GM12878 (cell line): Measurements from ENCODE around the gene DGKA. TPM values are rescaled to one million over a fixed set of nuclear protein-coding genes. Genes with fewer than 3 reads are reported as not detected.
"Not testable (repeated sequence)": the region's sequence is repeated elsewhere in the genome, so short reads cannot be mapped to it uniquely, and the experiment has no call there.

Source experiments
- ATAC-seq: fragments of 200-7000 bp; cut with Tn5 transposase; 3 replicates; pipeline ENCODE4 v1.9.1; 2020; ENCODE audit warnings: mild to moderate bottlenecking, moderate library complexity
- BruUV-seq: library from RNA; stranded (reverse); fragments of 400-500 nt; replicated peaks from 2 replicates; lab custom pipeline; 2021; lab: Mats Ljungman, UMichigan
- CTCF ChIA-PET: fragments of 300-600 bp; sonication (Branson Sonifier 250); formaldehyde crosslinking; extraction: SDS; loops from one replicate; lab custom pipeline; 2021; ENCODE audit warnings: inconsistent platforms; lab: Yijun Ruan, JAX
- POLR2A ChIA-PET: fragments of 350-600 bp; formaldehyde crosslinking; extraction: SDS; loops from one replicate; lab custom pipeline; 2021; ENCODE audit warnings: inconsistent platforms; lab: Charles Lee
- RAD21 ChIA-PET: fragments of 300-600 bp; sonication (Branson Sonifier 250); formaldehyde crosslinking; loops from one replicate; lab custom pipeline; 2023; ENCODE audit warnings: antibody characterized with exemption; ENCODE audit not compliant: unreplicated experiment; lab: Charles Lee
- SMC1A ChIA-PET: fragments of 300-600 bp; sonication (Branson Sonifier 250); formaldehyde crosslinking; loops from one replicate; lab custom pipeline; 2023; ENCODE audit not compliant: unreplicated experiment, uncharacterized antibody; lab: Charles Lee
- DNase-seq: peaks from one replicate; pipeline ENCODE4 v3.0.0-alpha.2; 2011; ENCODE audit warnings: low read depth, low spot score
- FAIRE-seq: peaks from 3 replicates; lab custom pipeline; 2011; peaks lifted over from hg19 to GRCh38; lab: Jason Lieb, UNC
- H2AFZ ChIP-seq: 2 replicates; pipeline ENCODE4 v1.6.0; 2011; ENCODE audit warnings: low read depth, low read length, control low read depth; ENCODE audit not compliant: control insufficient read depth
- H3K27ac ChIP-seq: 2 replicates; pipeline ENCODE4 v1.5.1; 2011; ENCODE audit warnings: control low read depth; ENCODE audit not compliant: control insufficient read depth, insufficient read depth
- H3K27me3 ChIP-seq, 2 experiments: replicated peaks in 1 of 2; 2 replicates each; pipeline versions ENCODE4 v1.6.0 to v1.6.1; 2011; ENCODE audit warnings: low read length in 1 of 2; ENCODE audit not compliant: control insufficient read depth in 2 of 2, insufficient read depth in 2 of 2
- H3K36me3 ChIP-seq, 2 experiments: 2 replicates each; pipeline ENCODE4 v1.5.1; 2011; ENCODE audit warnings: low read length in 1 of 2; ENCODE audit not compliant: control insufficient read depth in 2 of 2, insufficient read depth in 2 of 2
- H3K4me1 ChIP-seq: 2 replicates; pipeline ENCODE4 v1.6.1; 2011; ENCODE audit warnings: mild to moderate bottlenecking, low read length, moderate library complexity, mixed read lengths; ENCODE audit not compliant: control insufficient read depth, insufficient read depth
- H3K4me2 ChIP-seq: 2 replicates; pipeline ENCODE4 v1.6.0; 2011; ENCODE audit warnings: control low read depth; ENCODE audit not compliant: control insufficient read depth, insufficient read depth
- H3K4me3 ChIP-seq: fragments of 200-600 bp; sonication (generic); 2 replicates; pipeline ENCODE4 v1.5.1; 2016
- H3K79me2 ChIP-seq: 2 replicates; pipeline ENCODE4 v1.6.0; 2011; ENCODE audit warnings: low read length; ENCODE audit not compliant: control insufficient read depth, insufficient read depth
- H3K9ac ChIP-seq: 2 replicates; pipeline ENCODE4 v1.8.0; 2011; ENCODE audit warnings: low read length, control low read depth, mixed read lengths; ENCODE audit not compliant: control insufficient read depth, insufficient read depth
- H3K9me3 ChIP-seq: replicated peaks from 3 replicates; pipeline ENCODE4 v1.5.1; 2011; ENCODE audit warnings: mild to moderate bottlenecking, low read length; ENCODE audit not compliant: control insufficient read depth, insufficient read depth
- H4K20me1 ChIP-seq: 2 replicates; pipeline ENCODE4 v1.6.0; 2011; ENCODE audit not compliant: control insufficient read depth, insufficient read depth
- ATF2 ChIP-seq: IDR thresholded peaks from 2 replicates; pipeline ENCODE4 v1.6.1; 2012; ENCODE audit warnings: low read length, inconsistent platforms
- CREM ChIP-seq: IDR thresholded peaks from 2 replicates; pipeline ENCODE4 v1.6.1; 2014; ENCODE audit warnings: antibody characterized with exemption, low read depth
- EED ChIP-seq: sonication (generic); IDR thresholded peaks from 2 replicates; pipeline ENCODE4 v1.6.1; 2016; ENCODE audit warnings: antibody characterized with exemption, low read depth
- NRF1 ChIP-seq: conservative IDR thresholded peaks from 2 replicates; pipeline ENCODE4 v1.6.1; 2011; ENCODE audit warnings: mild to moderate bottlenecking, low read depth, low read length, improper control_type of control experiment
- POLR2A ChIP-seq: IDR thresholded peaks from 2 replicates; pipeline ENCODE4 v1.6.1; 2011; ENCODE audit warnings: low read depth, mild to moderate bottlenecking, low read length
- SIN3A ChIP-seq: IDR thresholded peaks from 2 replicates; pipeline ENCODE4 v1.6.1; 2012; ENCODE audit warnings: low read depth, low read length, improper control_type of control experiment
- WGBS: methylation state at CpG from one replicate; pipeline ENCODE4 v1.1.6; 2016; ENCODE audit warnings: low lambda C conversion rate; ENCODE audit not compliant: insufficient replicate concordance, insufficient coverage; ENCODE audit errors: missing lambda C conversion rate; 5-methylcytosine and 5-hydroxymethylcytosine counted together
- in situ Hi-C: fragments of 300-500 bp; cut with MboI; formaldehyde crosslinking; loops from 9 replicates; pipeline ENCODE4 v1.14.3; 2018; ENCODE audit warnings: mixed read lengths
- intact Hi-C: fragments of 100-400 bp; cut with micrococcal nuclease; formaldehyde crosslinking; loops from one replicate; pipeline ENCODE4 v1.14.2; 2022; ENCODE audit not compliant: unreplicated experiment
- polyA plus RNA-seq, 11 experiments: library from polyadenylated mRNA; depleted of rRNA in 4 of 11; unstranded in 6 of 11; stranded (reverse) in 5 of 11; fragments of >200 nt; fragmentation: Nextera tagmentation in 4 of 11; fragmentation: Illumina TruSeq in 1 of 11; extraction: Ambion mirVana in 4 of 11; extraction: Trizol in 1 of 11; gene quantifications; 1 replicate in 1 of 11; 2 replicates in 10 of 11; pipeline versions ENCODE4 v1.2.1 to v1.2.3, GENCODE V29; 2011 to 2016; ENCODE audit warnings: inconsistent platforms in 2 of 11, missing spikeins in 2 of 11, low read depth in 1 of 11
- total RNA-seq, 4 experiments: library from RNA; depleted of rRNA in 3 of 4; stranded (reverse); fragments of >200 nt in 3 of 4; fragmentation: Illumina TruSeq in 1 of 4; extraction: Trizol in 1 of 4; gene quantifications; 2 replicates each; pipeline versions ENCODE4 v1.2.1 to v1.2.3, GENCODE V29; 2013 to 2021

The DGKA gene
- total and polyA plus RNA-seq, 10 of the 15 experiments (the other 5 are each of a cell fraction or from before 2014, with no cell fraction given): 14.0 to 65.5 (median 37.1) TPM

GRCh38 chr12:55978393-55978792 lies 47.4 kb downstream of the DGKA start:
- 100% methylated on average over 7 of the region's 7 CpGs for WGBS
- no peak for TF ChIP-seq SIN3A
- no peak for TF ChIP-seq NRF1
- no peak for TF ChIP-seq CREM
- CTCF ChIA-PET: interaction anchor here (0.8 to 2.2 kb wide), 4 partner anchors 10 to 48 kb away, joined by 3 to 19 read pairs (median 3); partner anchors contain the start of gene SUOX

GRCh38 chr12:55979069-55979468 lies 48.1 kb downstream of the DGKA start:
- RAD21 ChIA-PET: no interaction called here
- no peaks in the 10 kb centered on the region for H3K9me3 ChIP-seq
- TF ChIP-seq ATF2 (no peak), EED (no peak), POLR2A (no peak)
- 99% methylated on average over 3 of the region's 3 CpGs for WGBS
- SMC1A ChIA-PET: no interaction called here
- peaks cover 16% of the 10 kb centered on the region for H3K4me1 ChIP-seq
- POLR2A ChIA-PET: no interaction called here
- peaks cover 0 to 12% of the 10 kb centered on the region in 2 experiments; a peak in 3 of 4 replicates for H3K36me3 ChIP-seq
- H3K4me3 ChIP-seq: no peak overlapping the region
- intact Hi-C loops (no loop called here), in situ Hi-C loops (no loop called here)
- no TSS peak for BruUV-seq
- no peak for ATAC-seq
- no peak for DNase-seq
- H3K27ac ChIP-seq: no peak overlapping the region
- H2AFZ ChIP-seq: no peak overlapping the region
- no peak overlapping the region for H3K9ac ChIP-seq
- H3K27me3 ChIP-seq: no peaks in the 10 kb centered on the region
- H3K79me2 ChIP-seq: peaks cover 33% of the 10 kb centered on the region
- no peaks in the 10 kb centered on the region for H4K20me1 ChIP-seq
- CTCF ChIA-PET: interaction anchor here (1.0 kb wide), 1 partner anchor 17 kb away, joined by 3 read pairs; no protein-coding TSS in a partner anchor
- H3K4me2 ChIP-seq: no peak overlapping the region
- no peak for FAIRE-seq

More at GRCh38 chr12:55978393-55978792, 47.4 kb downstream of the DGKA start:
- no peak for DNase-seq
- no peaks in the 10 kb centered on the region for H3K27me3 ChIP-seq
- peaks cover 35% of the 10 kb centered on the region for H3K79me2 ChIP-seq
- no peak for FAIRE-seq
- H3K9ac ChIP-seq: no peak overlapping the region
- peaks cover 16% of the 10 kb centered on the region for H3K4me1 ChIP-seq
- ChIA-PET RAD21 (no interaction called here), POLR2A (no interaction called here), SMC1A (interaction anchor here (1.2 to 2.2 kb wide), 3 partner anchors 8 to 19 kb away, joined by 3 to 6 read pairs (median 3); partner anchors contain the start of gene SUOX)
- H3K27ac ChIP-seq: no peak overlapping the region
- no TSS peak for BruUV-seq
- intact Hi-C loops (no loop called here), in situ Hi-C loops (no loop called here)
- no peak for ATAC-seq
- no peaks in the 10 kb centered on the region for H3K9me3 ChIP-seq
- H3K36me3 ChIP-seq: peaks cover 0 to 12% of the 10 kb centered on the region in 2 experiments; a peak in 3 of 4 replicates
- H4K20me1 ChIP-seq: no peaks in the 10 kb centered on the region
- no peak overlapping the region for H3K4me2 ChIP-seq
- no peak overlapping the region for H2AFZ ChIP-seq
- H3K4me3 ChIP-seq: no peak overlapping the region

GRCh38 chr12:55981882-55982281 lies 50.9 kb downstream of the DGKA start:
- H3K79me2 ChIP-seq, in situ Hi-C loops, BruUV-seq, H3K4me3 ChIP-seq, H3K9ac ChIP-seq, DNase-seq, H2AFZ ChIP-seq, H4K20me1 ChIP-seq, intact Hi-C loops, H3K27me3 ChIP-seq, FAIRE-seq, ATAC-seq, H3K9me3 ChIP-seq: not testable (repeated sequence)
- WGBS: 57% methylated on average over 5 of the region's 5 CpGs
- Histone ChIP-seq H3K4me1 (peaks cover 16% of the 10 kb centered on the region), H3K4me2 (peak overlapping the region; percentile 31; the same call in 1 of the 2 replicates), H3K36me3 (peaks cover 0 to 15% of the 10 kb centered on the region in 2 experiments; a peak in 3 of 4 replicates), H3K27ac (peak overlapping the region; percentile 38; the same call in 1 of the 2 replicates)
- ChIA-PET CTCF (interaction anchor here (0.7 to 4.2 kb wide), 9 partner anchors 8 to 52 kb away, joined by 3 to 45 read pairs (median 4); partner anchors contain the start of genes RAB5B and SUOX), RAD21 (interaction anchor here (0.6 to 6.4 kb wide), 10 partner anchors 8 to 244 kb away, joined by 3 to 56 read pairs (median 6); partner anchors contain the start of genes DNAJC14, RAB5B and SUOX), POLR2A (interaction anchor here (0.5 to 5.6 kb wide), 14 partner anchors 8 to 243 kb away, joined by 3 to 85 read pairs (median 4); partner anchors contain the start of genes DGKA and RAB5B), SMC1A (interaction anchor here (0.7 to 3.0 kb wide), 11 partner anchors 8 to 655 kb away, joined by 3 to 37 read pairs (median 6); partner anchors contain the start of genes ORMDL2, RAB5B, SARNP and SUOX)
